Fibroblast of skin of left quadriceps (primary cell): Measurements from ENCODE around the gene CHAT.
A peak's percentile ranks its signal among the peaks of the same experiment; 100 is the strongest.

Experiments used
- DNase-seq, 2 experiments: peaks; one replicate each; pipeline ENCODE4 v3.0.0-alpha.2; 2013; ENCODE audit warnings: low read depth in 2 of 2

CHAT gene

GRCh38 chr10:49613882-49614241, at the start of gene CHAT:
Gene CHAT (plus strand): TSS chr10:49614037. CDS start chr10:49614190, 153 bp downstream.
- DNase-seq: no peak

DNA sequence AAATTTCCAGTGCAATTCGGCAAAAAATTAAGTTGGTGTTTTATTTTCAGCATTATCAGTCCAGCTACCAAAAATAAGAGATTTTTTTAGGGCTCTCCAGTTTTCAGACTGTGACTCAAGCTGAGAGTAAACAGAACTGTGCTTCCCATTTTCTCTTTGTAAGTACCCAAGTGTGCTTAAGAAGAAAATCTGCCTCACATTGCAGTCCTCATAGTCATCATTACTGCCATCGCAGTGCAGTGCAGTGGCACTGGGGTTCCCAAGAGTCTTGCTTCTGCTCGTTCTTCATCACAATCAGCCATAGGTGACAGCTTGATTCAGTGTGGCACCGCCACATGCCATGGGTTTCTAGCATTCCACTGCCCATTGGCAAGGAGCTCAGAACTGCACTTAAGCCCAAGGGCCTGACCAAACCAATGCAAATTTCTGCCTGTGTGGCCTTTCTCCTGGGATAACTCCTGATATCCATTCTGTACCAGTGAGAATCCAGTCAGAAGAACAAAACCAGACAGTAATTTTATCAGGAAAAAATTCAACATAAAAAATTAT, 49.3 kb upstream of the CHAT start:
- DNase-seq: no peak

DNA sequence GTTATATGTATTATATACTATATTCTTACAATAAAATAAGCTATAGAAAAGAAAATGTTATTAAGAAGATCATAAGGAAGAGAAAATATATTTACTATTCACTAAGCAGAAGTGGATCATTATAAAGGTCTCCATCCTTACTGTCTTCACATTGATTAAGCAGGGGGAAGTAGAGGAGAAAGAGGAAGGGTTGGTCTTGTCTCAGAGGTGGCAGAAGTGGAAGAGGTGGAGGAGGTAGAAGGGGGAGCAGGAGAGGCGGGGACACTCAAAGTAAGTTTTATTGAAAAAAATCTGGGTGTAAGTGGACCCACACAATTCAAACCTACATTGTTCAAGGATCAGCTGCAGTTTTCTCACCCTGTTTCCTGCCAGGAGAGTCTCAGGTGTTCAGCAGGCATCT, 46.0 kb upstream of the CHAT start:
- no peak for DNase-seq

- no peak for DNase-seq
These were observed 45.6 kb upstream of the CHAT start for GRCh38 chr10:49568235-49568634.

DNA sequence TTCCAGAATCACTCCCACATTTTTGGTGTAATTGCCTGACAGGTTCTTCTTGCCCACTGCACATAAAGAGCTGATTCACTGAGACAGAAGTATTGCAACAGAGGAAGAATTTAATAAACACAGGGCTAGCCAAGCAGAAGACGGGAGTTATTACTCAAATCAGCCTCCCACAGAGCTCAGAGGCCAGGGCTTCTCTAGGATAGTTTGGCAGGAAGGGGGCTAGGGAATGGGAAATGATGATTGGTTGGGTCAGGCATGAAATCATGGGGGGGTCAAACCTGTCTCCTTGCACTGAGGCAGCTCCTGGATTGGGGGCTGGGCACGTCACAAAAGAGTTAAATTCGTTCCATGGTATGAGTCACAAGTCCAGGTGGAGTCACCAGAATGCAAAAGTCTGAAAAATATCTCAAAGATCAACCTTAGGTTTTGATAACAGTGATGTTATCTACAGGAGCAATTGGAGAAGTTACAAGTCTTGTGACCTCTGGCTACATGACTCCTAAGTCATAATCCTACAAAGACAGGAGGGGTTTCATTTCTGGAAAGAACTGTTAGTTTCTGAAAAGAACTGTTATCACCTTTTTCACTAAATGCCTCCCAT, 44.7 kb upstream of the CHAT start:
- no peak for DNase-seq

DNA sequence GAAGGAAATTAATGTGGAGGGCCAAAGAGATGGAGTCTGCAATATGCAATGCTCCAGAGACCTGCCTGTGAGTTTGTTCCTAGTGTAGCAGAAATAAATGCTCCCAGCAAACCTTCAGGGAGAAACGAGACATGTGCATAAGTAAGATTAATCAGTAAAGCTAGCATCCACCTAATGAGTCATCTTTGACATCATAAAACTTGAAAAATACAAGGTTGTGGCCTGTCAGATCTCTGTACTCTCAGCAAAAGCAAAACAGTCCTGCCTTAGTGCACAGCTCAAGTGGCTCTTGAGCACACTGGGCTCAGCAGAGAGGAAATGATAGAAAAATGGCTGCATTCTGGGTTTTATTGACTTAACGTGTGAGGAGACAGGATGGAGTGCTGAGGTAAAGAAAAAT, 42.4 kb upstream of the CHAT start:
- no peak for DNase-seq

- DNase-seq: no peak
These were observed 41.2 kb upstream of the CHAT start for GRCh38 chr10:49572594-49573114.

- no peak for DNase-seq
These were observed 38.3 kb upstream of the CHAT start for GRCh38 chr10:49575489-49576072.

GRCh38 chr10:49577182-49577925, 36.5 kb upstream of the CHAT start:
- no peak for DNase-seq

GRCh38 chr10:49578392-49578791, 35.4 kb upstream of the CHAT start:
- DNase-seq: no peak

DNA sequence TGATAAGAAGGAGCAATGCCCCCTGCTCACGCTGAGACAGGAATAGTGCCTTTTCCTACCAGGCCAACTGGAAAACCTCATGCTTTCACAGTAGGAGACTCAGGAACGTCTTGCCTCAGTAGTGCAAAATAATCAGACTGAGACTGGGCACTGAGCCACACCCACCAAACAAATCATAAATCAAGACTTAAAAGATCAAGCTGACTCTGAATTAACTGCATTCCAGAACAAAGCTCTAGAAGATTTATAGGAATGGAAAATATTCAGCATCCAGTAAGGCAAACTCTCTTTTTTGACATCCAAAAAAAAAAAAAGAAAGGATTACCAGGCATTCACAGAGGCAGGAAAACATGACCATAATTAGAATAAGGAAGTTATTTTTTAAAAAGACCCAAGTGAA, 34.2 kb upstream of the CHAT start:
- no peak for DNase-seq

DNA sequence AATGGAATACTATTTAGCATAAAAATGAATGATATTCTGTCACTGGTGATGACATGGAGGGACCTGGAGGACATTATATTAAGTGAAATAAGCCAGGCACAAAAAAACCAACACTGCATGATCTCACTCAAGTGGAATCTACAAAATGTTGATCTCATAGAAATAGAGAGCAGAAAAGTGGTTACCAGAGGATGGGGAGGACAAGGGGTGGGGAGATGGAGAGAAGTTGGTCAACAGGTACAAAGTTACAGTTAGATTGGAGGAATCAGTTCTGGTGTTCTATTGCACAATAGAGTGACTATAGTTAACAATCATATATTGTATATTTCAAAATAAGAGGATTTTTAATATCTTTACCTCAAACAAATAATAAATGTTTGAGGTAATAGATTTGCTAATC, 28.4 kb upstream of the CHAT start:
- no peak for DNase-seq

DNA sequence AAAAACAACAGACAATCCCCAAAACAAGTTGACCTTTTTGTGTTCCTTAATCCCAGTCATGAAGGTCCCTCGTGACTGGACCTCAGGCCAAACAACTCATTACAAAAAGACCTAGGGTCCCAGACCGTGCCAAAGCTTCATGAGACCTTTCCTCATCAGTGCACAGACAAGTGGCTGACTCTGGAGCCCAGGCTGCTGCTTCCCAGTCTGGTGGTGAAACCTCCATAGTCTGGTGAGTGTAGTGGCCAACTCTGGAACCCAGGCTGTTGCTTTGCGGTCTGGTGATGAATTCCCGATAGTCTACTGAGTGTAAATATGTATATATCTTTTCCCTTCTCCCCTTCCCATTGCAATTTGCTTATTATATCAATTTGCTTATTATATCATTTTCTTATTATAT, 25.9 kb upstream of the CHAT start:
- no peak for DNase-seq

GRCh38 chr10:49592726-49593563, 20.9 kb upstream of the CHAT start:
- no peak for DNase-seq

DNA sequence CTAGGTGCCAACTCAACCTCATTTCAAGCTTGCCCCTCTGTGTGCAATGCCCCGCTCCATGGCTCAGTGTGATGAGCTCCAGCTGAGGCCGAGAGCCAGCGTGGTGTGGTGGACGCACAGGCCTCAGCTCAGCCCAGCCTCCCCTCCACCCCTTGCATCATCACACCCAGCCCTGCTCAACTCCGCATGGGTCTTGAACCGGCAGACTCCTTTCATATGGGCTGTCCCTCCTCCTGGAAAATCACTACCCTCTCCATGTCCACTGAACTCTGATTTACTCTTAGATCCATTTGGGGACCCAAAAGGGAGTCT, 20.3 kb upstream of the CHAT start:
- no peak for DNase-seq

DNA sequence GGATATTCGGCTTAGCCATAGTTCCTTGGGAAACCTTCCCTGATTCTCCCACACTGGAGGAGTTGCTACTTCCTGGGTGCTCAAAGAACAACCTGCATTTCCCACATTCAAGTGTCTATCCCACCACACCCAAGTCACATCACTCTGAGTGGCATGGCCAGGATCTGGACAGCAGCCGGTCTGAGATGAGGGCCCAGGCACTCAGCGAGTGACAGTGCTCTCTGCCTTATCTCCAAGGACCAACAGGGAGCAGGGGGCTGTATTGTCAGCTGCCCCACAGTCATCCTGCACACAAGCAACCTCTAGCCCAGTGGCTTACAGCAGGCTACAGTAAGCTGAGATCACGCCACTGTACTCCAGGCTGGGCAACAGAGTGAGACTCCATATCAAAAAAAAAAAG, 19.8 kb upstream of the CHAT start:
- DNase-seq: no peak

DNA sequence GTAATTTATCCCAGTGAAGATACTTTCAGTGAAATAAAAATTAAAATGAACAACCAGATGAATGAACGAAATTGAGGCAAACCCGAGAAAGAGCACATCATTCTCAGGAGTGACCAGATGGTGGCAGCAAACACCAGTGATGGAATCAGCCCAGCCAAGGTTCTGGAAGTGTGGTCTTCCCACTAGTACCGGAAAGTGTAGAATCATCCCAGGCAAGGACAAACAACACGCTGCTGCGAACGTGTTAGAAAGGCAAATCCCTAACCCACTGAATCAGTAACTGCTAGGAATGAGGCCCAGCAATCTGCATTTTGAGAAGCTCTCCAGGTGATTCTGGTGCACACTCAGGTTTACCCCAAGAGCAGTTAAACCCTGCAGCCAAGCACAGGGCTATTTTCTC, 19.2 kb upstream of the CHAT start:
- peak; percentile 23 to 24 for DNase-seq

GRCh38 chr10:49595003-49595712, 18.7 kb upstream of the CHAT start:
- no peak for DNase-seq

GRCh38 chr10:49595713-49596492, 17.9 kb upstream of the CHAT start:
- no peak for DNase-seq

DNA sequence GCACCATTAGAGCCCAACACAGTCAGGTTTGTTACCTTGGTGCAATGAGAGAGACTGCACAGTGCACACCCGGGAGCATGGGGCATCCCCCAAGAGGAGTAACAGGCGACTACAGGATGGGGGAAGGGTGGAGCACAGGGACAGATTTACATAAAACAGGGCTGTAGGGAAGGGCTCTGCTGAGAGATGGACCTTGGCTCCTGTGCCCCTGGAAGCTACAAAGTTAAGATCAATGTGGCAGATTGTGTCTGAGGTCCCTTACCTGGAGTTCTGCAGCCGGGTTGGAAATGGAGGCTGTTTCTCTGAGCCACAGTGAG, 17.4 kb upstream of the CHAT start:
- no peak for DNase-seq

DNA sequence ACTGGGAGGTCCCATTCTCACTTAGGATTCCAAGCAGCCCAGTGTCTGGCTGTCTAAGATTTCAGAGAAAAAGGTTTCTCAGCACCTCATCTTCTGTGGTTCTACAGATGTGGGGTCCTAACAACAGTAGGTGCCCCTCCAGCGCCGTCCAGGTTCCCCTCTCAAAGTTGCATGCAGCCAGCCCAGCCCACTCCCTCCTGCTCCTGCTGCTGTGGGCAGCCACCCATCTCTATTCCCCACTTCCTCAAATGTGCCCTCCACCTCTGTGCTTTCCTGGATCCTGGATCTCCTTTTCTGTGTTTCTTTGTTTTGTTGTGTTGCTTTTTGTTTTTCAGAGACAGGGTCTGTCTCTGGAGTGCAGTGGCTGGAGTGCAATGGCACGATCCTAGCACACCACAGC, 17.0 kb upstream of the CHAT start:
- DNase-seq: no peak
